Ectodermal cell (in vitro differentiated cells): Measurements from ENCODE around the gene OCEL1.

ENCODE experiments used
- H3K27ac ChIP-seq: 2 replicates; pipeline ENCODE4 v1.7.0; 2013; ENCODE audit warnings: mild to moderate bottlenecking, low read depth, low read length; ENCODE audit not compliant: insufficient read depth, poor library complexity, severe bottlenecking
- H3K27me3 ChIP-seq: 2 replicates; pipeline ENCODE4 v1.7.0; 2013; ENCODE audit warnings: mild to moderate bottlenecking, low read length; ENCODE audit not compliant: insufficient read depth, control insufficient read depth, poor library complexity, severe bottlenecking
- H3K36me3 ChIP-seq: one replicate; pipeline ENCODE4 v1.7.0; 2013; ENCODE audit warnings: low read length; ENCODE audit not compliant: control insufficient read depth, insufficient read depth
- H3K4me1 ChIP-seq: one replicate; pipeline ENCODE4 v1.7.0; 2013; ENCODE audit warnings: low read length; ENCODE audit not compliant: control insufficient read depth, insufficient read depth
- H3K4me3 ChIP-seq: 2 replicates; pipeline ENCODE4 v1.7.0; 2013; ENCODE audit warnings: low read depth, low read length, control low read depth; ENCODE audit not compliant: insufficient read depth
- H3K9me3 ChIP-seq: 2 replicates; pipeline ENCODE4 v1.7.0; 2013; ENCODE audit warnings: mild to moderate bottlenecking, low read length, moderate library complexity; ENCODE audit not compliant: control insufficient read depth
- WGBS, 2 experiments: methylation state at CpG; one replicate each; pipeline ENCODE4 v1.1.7; 2013; ENCODE audit warnings: missing lambda C conversion rate in 2 of 2; 5-methylcytosine and 5-hydroxymethylcytosine counted together

The OCEL1 gene

GRCh38 chr19:17248011-17248776 lies 22.2 kb downstream of the OCEL1 start:
- Histone ChIP-seq H3K27ac (no peak overlapping the region), H3K9me3 (no peaks in the 10 kb centered on the region), H3K36me3 (no peaks in the 10 kb centered on the region), H3K4me3 (no peak overlapping the region), H3K4me1 (peaks cover 24% of the 10 kb centered on the region), H3K27me3 (no peaks in the 10 kb centered on the region)
- 40 to 42% methylated on average over 21 of the region's 21 CpGs for WGBS, 2 experiments

- Histone ChIP-seq H3K27ac (no peak overlapping the region), H3K36me3 (no peaks in the 10 kb centered on the region), H3K9me3 (no peaks in the 10 kb centered on the region), H3K4me1 (peaks cover 20% of the 10 kb centered on the region), H3K27me3 (no peaks in the 10 kb centered on the region), H3K4me3 (no peak overlapping the region)
- 92 to 94% methylated on average over 15 of the region's 15 CpGs for WGBS, 2 experiments
These were observed 24.0 kb downstream of the OCEL1 start for GRCh38 chr19:17249887-17250548.

GRCh38 chr19:17254636-17255035 lies 28.6 kb downstream of the OCEL1 start:
- no peaks in the 10 kb centered on the region for H3K4me1 ChIP-seq
- no peak overlapping the region for H3K27ac ChIP-seq
- WGBS, 2 experiments, result 91% methylated on average over 10 of the region's 10 CpGs
- H3K4me3 ChIP-seq, result no peak overlapping the region
- H3K27me3 ChIP-seq, result no peaks in the 10 kb centered on the region
- no peaks in the 10 kb centered on the region for H3K9me3 ChIP-seq
- H3K36me3 ChIP-seq, result no peaks in the 10 kb centered on the region

- WGBS, 2 experiments, result 88 to 90% methylated on average over 18 of the region's 18 CpGs
- Histone ChIP-seq H3K36me3 (no peaks in the 10 kb centered on the region), H3K27me3 (no peaks in the 10 kb centered on the region), H3K4me1 (no peaks in the 10 kb centered on the region), H3K9me3 (no peaks in the 10 kb centered on the region), H3K4me3 (no peak overlapping the region), H3K27ac (no peak overlapping the region)
These were observed 29.2 kb downstream of the OCEL1 start for GRCh38 chr19:17255150-17255621.

GRCh38 chr19:17256130-17256529 lies 30.1 kb downstream of the OCEL1 start:
- H3K4me1 ChIP-seq, result no peaks in the 10 kb centered on the region
- no peaks in the 10 kb centered on the region for H3K36me3 ChIP-seq
- H3K27me3 ChIP-seq, result no peaks in the 10 kb centered on the region
- H3K4me3 ChIP-seq, result no peak overlapping the region
- H3K27ac ChIP-seq, result no peak overlapping the region
- 88 to 89% methylated on average over 3 of the region's 3 CpGs for WGBS, 2 experiments
- no peaks in the 10 kb centered on the region for H3K9me3 ChIP-seq

GRCh38 chr19:17259118-17259780 lies 33.2 kb downstream of the OCEL1 start:
- WGBS, 2 experiments, result 93 to 94% methylated on average over 9 of the region's 9 CpGs
- Histone ChIP-seq H3K9me3 (no peaks in the 10 kb centered on the region), H3K36me3 (no peaks in the 10 kb centered on the region), H3K27ac (no peak overlapping the region), H3K27me3 (no peaks in the 10 kb centered on the region), H3K4me1 (no peaks in the 10 kb centered on the region), H3K4me3 (no peak overlapping the region)

GRCh38 chr19:17259934-17260333 lies 33.9 kb downstream of the OCEL1 start:
- WGBS, 2 experiments, result 70 to 86% methylated on average over 1 of the region's 1 CpG
- Histone ChIP-seq H3K9me3 (no peaks in the 10 kb centered on the region), H3K27me3 (no peaks in the 10 kb centered on the region), H3K27ac (no peak overlapping the region), H3K36me3 (no peaks in the 10 kb centered on the region), H3K4me3 (no peak overlapping the region), H3K4me1 (no peaks in the 10 kb centered on the region)

- H3K27me3 ChIP-seq, result no peaks in the 10 kb centered on the region
- H3K4me3 ChIP-seq, result no peak overlapping the region
- H3K4me1 ChIP-seq, result no peaks in the 10 kb centered on the region
- no peaks in the 10 kb centered on the region for H3K36me3 ChIP-seq
- no peaks in the 10 kb centered on the region for H3K9me3 ChIP-seq
- H3K27ac ChIP-seq, result no peak overlapping the region
- WGBS, 2 experiments, result 19 to 22% methylated on average over 15 of the region's 15 CpGs
These were observed 34.9 kb downstream of the OCEL1 start for GRCh38 chr19:17260842-17261325.

- no peak overlapping the region for H3K27ac ChIP-seq
- H3K9me3 ChIP-seq, result no peaks in the 10 kb centered on the region
- H3K36me3 ChIP-seq, result no peaks in the 10 kb centered on the region
- 85 to 89% methylated on average over 16 of the region's 16 CpGs for WGBS, 2 experiments
- no peaks in the 10 kb centered on the region for H3K27me3 ChIP-seq
- H3K4me1 ChIP-seq, result no peaks in the 10 kb centered on the region
- H3K4me3 ChIP-seq, result no peak overlapping the region
These were observed 36.5 kb downstream of the OCEL1 start for GRCh38 chr19:17262557-17262956.
